Caco-2 (cell line): Measurements from ENCODE around the gene TCTA. TPM values are rescaled to one million over a fixed set of nuclear protein-coding genes. Genes with fewer than 3 reads are reported as not detected.
A peak's percentile ranks its signal among the peaks of the same experiment; 100 is the strongest.

ENCODE experiments used
- BruUV-seq: library from RNA; stranded (reverse); fragments of 400-500 nt; replicated peaks from 2 replicates; lab custom pipeline; 2021; lab: Mats Ljungman, UMichigan
- CTCF ChIA-PET: fragments of 300-600 bp; sonication (Branson Sonifier 250); formaldehyde crosslinking; loops from one replicate; lab custom pipeline; 2022; ENCODE audit warnings: antibody characterized with exemption; lab: Charles Lee
- POLR2A ChIA-PET: fragments of 300-600 bp; sonication (Branson Sonifier 250); formaldehyde crosslinking; loops from one replicate; lab custom pipeline; 2022; ENCODE audit warnings: antibody characterized with exemption; lab: Charles Lee
- DNase-seq, 2 experiments: peaks; one replicate each; pipeline versions ENCODE4 v3.0.0 to v3.0.0-alpha.2; 2020 to 2022
- H3K27me3 ChIP-seq: replicated peaks from 2 replicates; pipeline ENCODE4 v1.6.0; 2011; ENCODE audit warnings: low read length; ENCODE audit not compliant: control insufficient read depth, insufficient read depth
- H3K36me3 ChIP-seq: 2 replicates; pipeline ENCODE4 v1.5.1; 2011; ENCODE audit warnings: low read length; ENCODE audit not compliant: control insufficient read depth, insufficient read depth
- H3K4me1 ChIP-seq: fragments of 250-450 bp; sonication (Bioruptor Pico); 2 replicates; pipeline ENCODE4 v1.5.1; 2020; ENCODE audit warnings: mild to moderate bottlenecking
- H3K4me3 ChIP-seq: 2 replicates; pipeline ENCODE4 v1.5.1; 2011; ENCODE audit warnings: low read depth, mild to moderate bottlenecking, control low read depth, low read length
- H3K9me3 ChIP-seq: fragments of 250-450 bp; sonication (Bioruptor Pico); 2 replicates; pipeline ENCODE4 v1.5.1; 2020; ENCODE audit warnings: mild to moderate bottlenecking, moderate library complexity
- H3K27ac Mint-ChIP-seq: one replicate; pipeline ENCODE4 v1.8.0; 2022; ENCODE audit warnings: mixed read lengths; ENCODE audit not compliant: unreplicated experiment
- H3K27me3 Mint-ChIP-seq: one replicate; pipeline ENCODE4 v1.8.0; 2022; ENCODE audit warnings: mixed read lengths; ENCODE audit not compliant: insufficient read depth, unreplicated experiment
- H3K36me3 Mint-ChIP-seq: one replicate; pipeline ENCODE4 v1.8.0; 2022; ENCODE audit warnings: mild to moderate bottlenecking, mixed read lengths; ENCODE audit not compliant: insufficient read depth, unreplicated experiment
- H3K4me1 Mint-ChIP-seq: one replicate; pipeline ENCODE4 v1.8.0; 2022; ENCODE audit warnings: low read depth, mixed read lengths; ENCODE audit not compliant: unreplicated experiment
- H3K4me3 Mint-ChIP-seq: one replicate; pipeline ENCODE4 v1.8.0; 2022; ENCODE audit warnings: mild to moderate bottlenecking, moderate library complexity, mixed read lengths; ENCODE audit not compliant: unreplicated experiment
- H3K9me3 Mint-ChIP-seq: one replicate; pipeline ENCODE4 v1.8.0; 2022; ENCODE audit warnings: mixed read lengths; ENCODE audit not compliant: unreplicated experiment
- CTCF ChIP-seq, 2 experiments: fragments of 200-600 bp in 1 of 2; IDR thresholded peaks; 1 replicate in 1 of 2; 2 replicates in 1 of 2; pipeline versions ENCODE4 v1.5.1 to v1.8.0; 2011 to 2022; ENCODE audit warnings: antibody characterized with exemption in 1 of 2, control low read depth in 1 of 2, inconsistent platforms in 1 of 2, low read depth in 1 of 2, low read length in 1 of 2, mild to moderate bottlenecking in 1 of 2, moderate library complexity in 1 of 2; ENCODE audit not compliant: insufficient read depth in 1 of 2, severe bottlenecking in 1 of 2, unreplicated experiment in 1 of 2
- intact Hi-C: fragments of 100-400 bp; cut with micrococcal nuclease; formaldehyde crosslinking; loops from one replicate; pipeline ENCODE4 v1.10.0; 2022; ENCODE audit not compliant: unreplicated experiment
- total RNA-seq: library from RNA; stranded (reverse); gene quantifications from 2 replicates; pipeline ENCODE4 v1.2.3, GENCODE V29; 2022

TCTA gene
- total RNA-seq, 1 experiment from 2014 or later, result 15.5 TPM

GRCh38 chr3:49456466-49456865 lies 44.2 kb downstream of the TCTA start:
- ChIA-PET POLR2A (no interaction called here), CTCF (interaction anchor here (0.5 to 2.9 kb wide), 3 partner anchors 84 to 850 kb away, joined by 4 to 29 read pairs (median 5); no protein-coding TSS in a partner anchor)
- Mint-ChIP-seq H3K27me3 (no peaks in the 10 kb centered on the region), H3K9me3 (no peaks in the 10 kb centered on the region), H3K36me3 (peaks cover 13% of the 10 kb centered on the region), H3K4me3 (no peak overlapping the region), H3K4me1 (peaks cover 39% of the 10 kb centered on the region), H3K27ac (peak overlapping the region; percentile 79)
- Histone ChIP-seq H3K36me3 (no peaks in the 10 kb centered on the region), H3K9me3 (no peaks in the 10 kb centered on the region), H3K27me3 (no peaks in the 10 kb centered on the region), H3K4me3 (no peak overlapping the region), H3K4me1 (peaks cover 49% of the 10 kb centered on the region)
- no peak for TF ChIP-seq CTCF (IDR thresholded peaks at IDR 0.05; ENCODE audit: insufficient read depth in 1 of 2, low read depth in 1 of 2, low read length in 1 of 2, severe bottlenecking in 1 of 2, unreplicated experiment in 1 of 2)
- DNase-seq, result no peak
- intact Hi-C loops, result no loop called here
- BruUV-seq, result no TSS peak

- Mint-ChIP-seq H3K4me3 (peak overlapping the region; percentile 52), H3K4me1 (peaks cover 48% of the 10 kb centered on the region), H3K27me3 (no peaks in the 10 kb centered on the region), H3K36me3 (peaks cover 17% of the 10 kb centered on the region), H3K27ac (peak overlapping the region; percentile 91), H3K9me3 (no peaks in the 10 kb centered on the region)
- POLR2A ChIA-PET, result interaction anchor here (1.3 to 3.7 kb wide), 2 partner anchors 10 to 18 kb away, joined by 5 to 26 read pairs; partner anchors contain the start of gene DAG1
- CTCF ChIA-PET, result interaction anchor here (0.6 to 2.4 kb wide), 4 partner anchors 9 to 130 kb away, joined by 3 to 16 read pairs (median 7); partner anchors contain the start of gene DAG1
- no peaks in the 10 kb centered on the region for H3K9me3 ChIP-seq
- BruUV-seq, result no TSS peak
- no peaks in the 10 kb centered on the region for H3K27me3 ChIP-seq
- no peak for TF ChIP-seq CTCF (IDR thresholded peaks at IDR 0.05; ENCODE audit: insufficient read depth in 1 of 2, low read depth in 1 of 2, low read length in 1 of 2, severe bottlenecking in 1 of 2, unreplicated experiment in 1 of 2)
- intact Hi-C loops, result no loop called here
- H3K4me3 ChIP-seq, result no peak overlapping the region
- DNase-seq, result no peak
- H3K36me3 ChIP-seq, result no peaks in the 10 kb centered on the region
- H3K4me1 ChIP-seq, result peaks cover 67% of the 10 kb centered on the region
These were observed 48.1 kb downstream of the TCTA start for GRCh38 chr3:49460188-49460890.

- Mint-ChIP-seq H3K9me3 (no peaks in the 10 kb centered on the region), H3K4me3 (peak overlapping the region; percentile 52), H3K27ac (peak overlapping the region; percentile 91), H3K36me3 (peaks cover 17% of the 10 kb centered on the region), H3K4me1 (peaks cover 48% of the 10 kb centered on the region), H3K27me3 (no peaks in the 10 kb centered on the region)
- H3K4me3 ChIP-seq, result no peak overlapping the region
- no peaks in the 10 kb centered on the region for H3K36me3 ChIP-seq
- no peaks in the 10 kb centered on the region for H3K9me3 ChIP-seq
- POLR2A ChIA-PET, result interaction anchor here (1.3 to 3.7 kb wide), 2 partner anchors 9 to 18 kb away, joined by 5 to 26 read pairs; partner anchors contain the start of gene DAG1
- no peak for TF ChIP-seq CTCF (IDR thresholded peaks at IDR 0.05; ENCODE audit: insufficient read depth in 1 of 2, low read depth in 1 of 2, low read length in 1 of 2, severe bottlenecking in 1 of 2, unreplicated experiment in 1 of 2)
- BruUV-seq, result TSS peak; percentile 51
- H3K4me1 ChIP-seq, result peaks cover 70% of the 10 kb centered on the region
- no peaks in the 10 kb centered on the region for H3K27me3 ChIP-seq
- CTCF ChIA-PET, result interaction anchor here (1.8 to 2.4 kb wide), 2 partner anchors 9 to 12 kb away, joined by 11 to 16 read pairs; partner anchors contain the start of gene DAG1
- no peak for DNase-seq
- intact Hi-C loops, result loop anchor here (1.0 kb wide), 2 partner anchors 8 to 212 kb away; no protein-coding TSS in a partner anchor
These were observed 48.7 kb downstream of the TCTA start for GRCh38 chr3:49460956-49461355.
